Thoracic aorta (tissue), 2 donors: Measurements from ENCODE around the gene ARGFX. TPM values are rescaled to one million over a fixed set of nuclear protein-coding genes. Genes with fewer than 3 reads are reported as not detected.

ENCODE experiments used
- ATAC-seq: fragments of 150-250 bp; one replicate; pipeline ENCODE4 v1.8.0; 2017; ENCODE audit warnings: low read depth; ENCODE audit not compliant: insufficient number of reproducible peaks, low FRiP score
- DNase-seq: peaks from one replicate; pipeline ENCODE4 v3.0.0-alpha.2; 2020; ENCODE audit warnings: low spot score
- H3K27ac ChIP-seq, 2 donors: fragments of 200-600 bp; sonication (generic); 1 replicate in 1 of 2; 2 replicates in 1 of 2; pipeline ENCODE4 v1.5.1; 2016; ENCODE audit warnings: mild to moderate bottlenecking in 2 of 2, moderate library complexity in 2 of 2
- H3K27me3 ChIP-seq: fragments of 200-600 bp; sonication (generic); replicated peaks from 2 replicates; pipeline ENCODE4 v1.6.0; 2016; ENCODE audit warnings: mild to moderate bottlenecking; ENCODE audit not compliant: insufficient read depth
- H3K36me3 ChIP-seq: fragments of 200-600 bp; sonication (generic); one replicate; pipeline ENCODE4 v1.5.1; 2016
- H3K4me1 ChIP-seq, 2 donors: fragments of 200-600 bp; sonication (generic); 1 replicate in 1 of 2; 2 replicates in 1 of 2; pipeline versions ENCODE4 v1.5.1 to v1.6.0; 2016; ENCODE audit warnings: low read depth in 2 of 2, mild to moderate bottlenecking in 1 of 2; ENCODE audit not compliant: control insufficient read depth in 1 of 2
- H3K4me3 ChIP-seq: fragments of 200-600 bp; sonication (generic); 2 replicates; pipeline ENCODE4 v1.5.1; 2016; ENCODE audit warnings: mild to moderate bottlenecking
- H3K9me3 ChIP-seq: fragments of 200-600 bp; sonication (generic); 2 replicates; pipeline ENCODE4 v1.5.1; 2016
- CTCF ChIP-seq: fragments of 200-600 bp; sonication (generic); IDR thresholded peaks from one replicate; pipeline ENCODE4 v1.5.1; 2019; ENCODE audit warnings: antibody characterized with exemption
- total RNA-seq, 2 donors: library from RNA; depleted of rRNA; stranded (reverse); fragments of >200 nt; gene quantifications; one replicate each; pipeline versions ENCODE4 v1.1.0 to v1.2.3, GENCODE V29; 2016

ARGFX gene
- total RNA-seq, 2 donors from 2014 or later: not detected

- no peak for TF ChIP-seq CTCF
- no peaks in the 10 kb centered on the region for H3K9me3 ChIP-seq
- DNase-seq (no peak), ATAC-seq (no peak)
- H3K36me3 ChIP-seq: no peaks in the 10 kb centered on the region
- no peaks in the 10 kb centered on the region for H3K4me1 ChIP-seq
- H3K4me3 ChIP-seq: no peak overlapping the region
- no peak overlapping the region for H3K27ac ChIP-seq
- H3K27me3 ChIP-seq: no peaks in the 10 kb centered on the region
Observed at GRCh38 chr3:121557426-121557934, 10.3 kb upstream of the ARGFX start.

- no peaks in the 10 kb centered on the region for H3K27me3 ChIP-seq
Observed at GRCh38 chr3:121562148-121562547, 5.6 kb upstream of the ARGFX start.

GRCh38 chr3:121566773-121567172 is 976 bp upstream of the ARGFX start:
- Histone ChIP-seq H3K36me3 (no peaks in the 10 kb centered on the region), H3K27ac (no peak overlapping the region), H3K4me1 (no peaks in the 10 kb centered on the region), H3K4me3 (no peak overlapping the region), H3K9me3 (no peaks in the 10 kb centered on the region), H3K27me3 (no peaks in the 10 kb centered on the region)
- DNase-seq: no peak
- TF ChIP-seq CTCF: no peak
- no peak for ATAC-seq

More at GRCh38 chr3:121562148-121562547, 5.6 kb upstream of the ARGFX start:
- Histone ChIP-seq H3K36me3 (no peaks in the 10 kb centered on the region), H3K27ac (no peak overlapping the region), H3K9me3 (no peaks in the 10 kb centered on the region), H3K4me3 (no peak overlapping the region), H3K4me1 (no peaks in the 10 kb centered on the region)
- no peak for DNase-seq
- TF ChIP-seq CTCF: no peak
- ATAC-seq: no peak

- no peak for DNase-seq
- Histone ChIP-seq H3K9me3 (no peaks in the 10 kb centered on the region), H3K36me3 (no peaks in the 10 kb centered on the region), H3K27ac (no peak overlapping the region), H3K27me3 (no peaks in the 10 kb centered on the region), H3K4me3 (no peak overlapping the region), H3K4me1 (no peaks in the 10 kb centered on the region)
- no peak for TF ChIP-seq CTCF
- no peak for ATAC-seq
Observed at GRCh38 chr3:121574449-121574848, 6.7 kb downstream of the ARGFX start.

- H3K27ac ChIP-seq: no peak overlapping the region
- no peaks in the 10 kb centered on the region for H3K27me3 ChIP-seq
- DNase-seq: no peak
- no peaks in the 10 kb centered on the region for H3K9me3 ChIP-seq
- H3K36me3 ChIP-seq: no peaks in the 10 kb centered on the region
- H3K4me3 ChIP-seq: no peak overlapping the region
- no peak for ATAC-seq
- TF ChIP-seq CTCF: no peak
- no peaks in the 10 kb centered on the region for H3K4me1 ChIP-seq
Observed at GRCh38 chr3:121581691-121582090, 13.9 kb downstream of the ARGFX start.
